ENCODE data around the gene DPT.

GRCh38 chr1:168766568-168766967, 37.6 kb upstream of the DPT start:
- TF ChIP-seq CTCF (IDR thresholded peaks at IDR 0.05; ENCODE audit: extremely low read depth in 1 of 2, insufficient read depth in 1 of 2, low read depth in 1 of 2, low read length in 2 of 2): no peak
- no peak for TF ChIP-seq POLR2A (IDR thresholded peaks at IDR 0.05; ENCODE audit: low read depth, low read length)
- TF ChIP-seq FOS (IDR thresholded peaks at IDR 0.05; ENCODE audit: borderline replicate concordance, insufficient read depth, low read length): no peak
- TF ChIP-seq, protein P1, sequence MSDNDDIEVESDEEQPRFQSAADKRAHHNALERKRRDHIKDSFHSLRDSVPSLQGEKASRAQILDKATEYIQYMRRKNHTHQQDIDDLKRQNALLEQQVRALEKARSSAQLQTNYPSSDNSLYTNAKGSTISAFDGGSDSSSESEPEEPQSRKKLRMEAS (IDR thresholded peaks at IDR 0.05; ENCODE audit: insufficient read depth, insufficient read length): no peak
- no peak for TF ChIP-seq EZH2 (IDR thresholded peaks at IDR 0.05; ENCODE audit: borderline replicate concordance, low read depth, low read length, severe bottlenecking)
- TF ChIP-seq POLR2AphosphoS5 (IDR thresholded peaks at IDR 0.05; ENCODE audit: insufficient read depth, low read depth, low read length): no peak
- no peak for TF ChIP-seq MYC (IDR thresholded peaks at IDR 0.05; ENCODE audit: low read depth, low read length)
- no peak for TF ChIP-seq JUN (IDR thresholded peaks at IDR 0.05; ENCODE audit: borderline replicate concordance, insufficient read depth, insufficient read length, low read depth)
